ENCODE measurements around the gene NEK7. TPM values are rescaled to one million over a fixed set of nuclear protein-coding genes. Genes with fewer than 3 reads are reported as not detected.

The NEK7 gene
- total RNA-seq, 4 donors from 2014 or later, result 45.7 to 75.7 (median 53.5) TPM

DNA sequence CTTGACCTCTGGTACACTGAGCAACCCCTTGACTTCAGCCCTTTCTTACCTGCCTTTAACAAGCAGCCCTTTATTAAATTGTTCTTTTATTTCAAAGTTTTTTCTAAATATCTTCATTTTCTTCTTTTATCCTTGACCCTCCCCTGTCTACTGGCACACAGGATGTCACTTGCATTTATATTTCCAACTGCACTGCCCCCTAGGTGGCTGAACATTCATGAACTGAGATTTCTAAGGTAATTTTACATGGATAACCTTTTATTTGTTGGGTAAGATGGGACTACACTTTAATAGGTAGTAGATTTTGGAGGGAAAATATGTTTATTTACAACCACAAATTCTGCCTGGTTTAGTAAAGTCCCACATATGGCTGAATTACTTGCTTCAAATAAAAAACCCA, 193.7 kb downstream of the NEK7 start:
- no peak overlapping the region for H3K4me3 ChIP-seq
- TF ChIP-seq EP300 (IDR thresholded peaks at IDR 0.05), result no peak
- no peak for TF ChIP-seq POLR2A (IDR thresholded peaks at IDR 0.05)
- TF ChIP-seq, protein P1, sequence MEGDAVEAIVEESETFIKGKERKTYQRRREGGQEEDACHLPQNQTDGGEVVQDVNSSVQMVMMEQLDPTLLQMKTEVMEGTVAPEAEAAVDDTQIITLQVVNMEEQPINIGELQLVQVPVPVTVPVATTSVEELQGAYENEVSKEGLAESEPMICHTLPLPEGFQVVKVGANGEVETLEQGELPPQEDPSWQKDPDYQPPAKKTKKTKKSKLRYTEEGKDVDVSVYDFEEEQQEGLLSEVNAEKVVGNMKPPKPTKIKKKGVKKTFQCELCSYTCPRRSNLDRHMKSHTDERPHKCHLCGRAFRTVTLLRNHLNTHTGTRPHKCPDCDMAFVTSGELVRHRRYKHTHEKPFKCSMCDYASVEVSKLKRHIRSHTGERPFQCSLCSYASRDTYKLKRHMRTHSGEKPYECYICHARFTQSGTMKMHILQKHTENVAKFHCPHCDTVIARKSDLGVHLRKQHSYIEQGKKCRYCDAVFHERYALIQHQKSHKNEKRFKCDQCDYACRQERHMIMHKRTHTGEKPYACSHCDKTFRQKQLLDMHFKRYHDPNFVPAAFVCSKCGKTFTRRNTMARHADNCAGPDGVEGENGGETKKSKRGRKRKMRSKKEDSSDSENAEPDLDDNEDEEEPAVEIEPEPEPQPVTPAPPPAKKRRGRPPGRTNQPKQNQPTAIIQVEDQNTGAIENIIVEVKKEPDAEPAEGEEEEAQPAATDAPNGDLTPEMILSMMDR (IDR thresholded peaks at IDR 0.05), result no peak
- no peak for TF ChIP-seq POLR2AphosphoS5 (IDR thresholded peaks at IDR 0.05)
- DNase-seq (ENCODE audit: low spot score in 2 of 2), result no peak
- no peaks in the 10 kb centered on the region for H3K27me3 ChIP-seq
- no peak overlapping the region for H3K27ac ChIP-seq
- H3K36me3 ChIP-seq, result no peaks in the 10 kb centered on the region
- no peaks in the 10 kb centered on the region for H3K9me3 ChIP-seq
- no peaks in the 10 kb centered on the region for H3K4me1 ChIP-seq

DNA sequence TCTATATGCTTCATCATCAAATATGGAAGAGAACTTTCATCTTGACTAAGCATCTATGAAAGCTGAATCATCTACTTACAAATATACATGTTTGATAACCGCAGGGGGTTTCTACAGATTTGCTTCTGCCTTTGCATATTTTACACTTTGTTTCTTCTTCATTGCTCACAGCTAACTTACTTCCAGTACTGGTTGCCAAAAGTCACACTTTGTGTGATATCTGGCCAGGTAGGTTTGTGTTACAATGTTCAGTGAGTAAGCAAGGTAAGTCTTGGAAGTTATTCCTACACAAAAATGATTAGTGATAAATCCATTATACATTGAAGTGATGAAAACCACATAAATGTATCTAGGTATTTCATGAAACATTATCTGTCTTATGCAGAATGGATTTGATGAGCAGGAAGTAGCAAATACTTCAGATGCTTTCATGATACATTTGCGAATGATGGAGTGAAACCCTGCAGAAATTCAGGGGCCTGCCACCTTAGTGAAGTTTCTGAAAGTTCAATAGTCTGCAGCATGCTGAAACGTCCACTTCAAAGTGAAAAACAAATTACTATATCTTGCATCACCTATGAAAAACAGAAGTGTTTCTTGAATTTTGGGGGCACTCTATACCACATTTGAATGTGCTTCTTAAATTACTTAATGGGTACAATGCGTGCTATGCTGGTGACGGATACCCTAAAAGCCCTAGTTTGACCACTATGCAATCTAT, 196.3 kb downstream of the NEK7 start:
- H3K27ac ChIP-seq, result no peak overlapping the region
- DNase-seq (ENCODE audit: low spot score in 2 of 2), result no peak
- WGBS, result 81% methylated on average over 5 of the region's 5 CpGs
- TF ChIP-seq POLR2AphosphoS5 (IDR thresholded peaks at IDR 0.05), result no peak
- TF ChIP-seq EP300 (IDR thresholded peaks at IDR 0.05), result no peak
- TF ChIP-seq, protein P1 (IDR thresholded peaks at IDR 0.05), result no peak
- no peak for TF ChIP-seq POLR2A (IDR thresholded peaks at IDR 0.05)
- H3K9me3 ChIP-seq, result no peaks in the 10 kb centered on the region
- no peaks in the 10 kb centered on the region for H3K27me3 ChIP-seq
- H3K4me1 ChIP-seq, result no peaks in the 10 kb centered on the region
- H3K4me3 ChIP-seq, result no peak overlapping the region
- no peaks in the 10 kb centered on the region for H3K36me3 ChIP-seq

DNA sequence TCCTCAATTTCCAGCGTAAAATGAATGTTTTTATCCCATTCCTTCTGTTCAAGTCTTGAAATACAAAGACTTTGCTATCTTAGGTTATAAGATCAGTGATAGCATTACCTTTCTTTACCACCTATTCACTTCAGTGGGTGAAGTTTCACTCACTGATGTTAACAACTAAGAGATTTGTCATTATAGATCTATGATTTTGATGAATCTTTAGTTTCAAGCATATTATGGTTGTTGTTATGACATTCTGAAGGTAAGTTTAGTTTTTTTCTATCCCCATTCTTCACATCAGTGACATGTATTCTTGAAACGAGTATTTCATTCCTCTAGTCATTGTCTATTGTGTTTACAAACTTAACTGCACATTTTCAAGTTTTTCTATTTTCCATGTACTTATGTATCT, 201.1 kb downstream of the NEK7 start:
- no peak for TF ChIP-seq POLR2AphosphoS5 (IDR thresholded peaks at IDR 0.05)
- DNase-seq (ENCODE audit: low spot score in 2 of 2), result no peak
- Histone ChIP-seq H3K27ac (no peak overlapping the region), H3K4me3 (no peak overlapping the region), H3K4me1 (no peaks in the 10 kb centered on the region), H3K9me3 (no peaks in the 10 kb centered on the region), H3K36me3 (no peaks in the 10 kb centered on the region), H3K27me3 (no peaks in the 10 kb centered on the region)
- 70% methylated on average over 2 of the region's 2 CpGs for WGBS

DNA sequence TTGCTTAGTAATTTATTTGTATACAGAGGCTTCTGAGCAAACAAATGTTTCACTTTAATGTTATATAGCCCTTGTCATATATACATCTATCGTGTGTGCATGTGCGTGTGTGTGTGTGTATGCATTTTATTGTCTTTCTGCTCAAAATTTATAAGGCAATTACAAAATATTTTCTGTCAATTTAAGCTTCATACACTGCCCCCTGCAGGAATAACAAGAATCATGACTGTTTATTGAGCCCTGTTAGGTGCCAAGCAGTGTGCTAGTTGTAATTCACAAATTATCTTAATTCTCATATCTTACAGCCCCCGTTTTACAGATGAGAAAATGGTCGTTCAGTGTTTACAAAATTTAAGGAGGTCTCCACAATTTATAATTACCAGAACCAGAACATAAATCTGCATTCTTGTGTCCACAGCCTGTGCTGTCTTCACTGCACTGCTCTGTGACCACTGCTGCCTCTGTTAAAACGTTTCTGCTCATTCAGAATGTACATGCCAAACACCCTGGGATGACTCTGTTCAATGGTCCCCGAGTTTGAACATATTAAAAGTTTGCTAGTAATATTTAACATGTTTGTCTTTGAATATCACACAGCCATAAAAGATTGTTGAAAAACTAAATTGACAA, 202.3 kb downstream of the NEK7 start:
- WGBS, result 38% methylated on average over 6 of the region's 6 CpGs
- Histone ChIP-seq H3K4me1 (no peaks in the 10 kb centered on the region), H3K27me3 (no peaks in the 10 kb centered on the region), H3K36me3 (no peaks in the 10 kb centered on the region), H3K27ac (no peak overlapping the region), H3K9me3 (no peaks in the 10 kb centered on the region), H3K4me3 (no peak overlapping the region)
- TF ChIP-seq EP300 (IDR thresholded peaks at IDR 0.05), result no peak
- no peak for TF ChIP-seq POLR2AphosphoS5 (IDR thresholded peaks at IDR 0.05)
- no peak for TF ChIP-seq POLR2A (IDR thresholded peaks at IDR 0.05)
- TF ChIP-seq, protein P1 (IDR thresholded peaks at IDR 0.05), result no peak
- DNase-seq (ENCODE audit: low spot score in 2 of 2), result no peak

DNA sequence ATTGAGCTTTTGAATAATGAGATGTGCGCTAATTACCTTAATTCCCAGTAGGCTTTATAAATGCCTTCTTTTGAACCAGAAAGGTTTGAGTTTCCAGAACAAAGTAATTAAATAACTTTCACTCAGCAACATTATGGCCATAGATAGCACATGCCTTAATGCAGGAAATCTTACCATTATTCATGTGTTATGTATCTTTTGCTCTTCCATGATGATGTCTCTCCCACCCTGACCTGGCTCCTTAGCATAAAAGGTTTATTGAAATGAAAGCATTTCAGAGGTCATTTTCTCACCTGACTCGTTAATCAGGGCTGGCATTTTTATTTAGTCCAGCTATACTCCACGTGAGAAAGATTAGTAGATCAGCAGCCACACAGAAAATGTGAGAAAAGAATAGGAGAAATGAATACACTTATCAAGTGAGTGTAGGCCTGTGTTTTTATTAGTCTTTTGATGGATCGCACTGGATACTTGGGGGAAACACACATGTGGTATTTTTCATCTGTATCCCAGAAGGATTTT, 203.5 kb downstream of the NEK7 start:
- H3K27me3 ChIP-seq, result no peaks in the 10 kb centered on the region
- no peaks in the 10 kb centered on the region for H3K36me3 ChIP-seq
- no peak overlapping the region for H3K4me3 ChIP-seq
- no peak for DNase-seq (ENCODE audit: low spot score in 2 of 2)
- H3K27ac ChIP-seq, result no peak overlapping the region
- H3K4me1 ChIP-seq, result no peaks in the 10 kb centered on the region
- TF ChIP-seq POLR2AphosphoS5 (IDR thresholded peaks at IDR 0.05) (no peak), POLR2A (IDR thresholded peaks at IDR 0.05) (no peak), EP300 (IDR thresholded peaks at IDR 0.05) (no peak)
- TF ChIP-seq, protein P1 (IDR thresholded peaks at IDR 0.05), result no peak
- 78% methylated on average over 4 of the region's 4 CpGs for WGBS
- H3K9me3 ChIP-seq, result no peaks in the 10 kb centered on the region

Data from suprapubic skin (tissue), 4 donors.